HepG2 (cell line): Measurements from ENCODE around the gene CCDC6.

ENCODE experiments used
- ARNT ChIP-seq: fragments of 450-650 bp; IDR thresholded peaks from 2 replicates; pipeline ENCODE4 v1.6.1; 2017
- ATF2 ChIP-seq: sonication (generic); formaldehyde crosslinking; IDR thresholded peaks from 2 replicates; pipeline ENCODE4 v1.4.0; 2020; ENCODE audit warnings: missing genetic modification reagents
- CBX1 ChIP-seq: IDR thresholded peaks from one replicate; pipeline ENCODE4 v1.6.1; 2016; ENCODE audit warnings: antibody characterized with exemption, low read depth
- DNMT1 ChIP-seq: sonication (generic); formaldehyde crosslinking; IDR thresholded peaks from 2 replicates; pipeline ENCODE4 v1.5.1; 2020; ENCODE audit warnings: mild to moderate bottlenecking, missing genetic modification reagents
- EZH2 ChIP-seq: conservative IDR thresholded peaks from 2 replicates; pipeline ENCODE4 v1.6.1; 2012; ENCODE audit warnings: mild to moderate bottlenecking, low read depth, low read length, moderate library complexity
- HMGXB4 ChIP-seq, 2 experiments: sonication (generic) in 1 of 2; formaldehyde crosslinking in 1 of 2; IDR thresholded peaks; 2 replicates each; pipeline versions ENCODE4 v1.4.0 to v1.6.1; 2018 to 2020; ENCODE audit warnings: missing genetic modification reagents in 2 of 2, borderline replicate concordance in 1 of 2, low read depth in 1 of 2, mild to moderate bottlenecking in 1 of 2, missing biosample characterization in 1 of 2
- ISL2 ChIP-seq: sonication (generic); formaldehyde crosslinking; IDR thresholded peaks from 2 replicates; pipeline ENCODE4 v1.5.0; 2020; ENCODE audit warnings: missing genetic modification reagents
- ZNF704 ChIP-seq: sonication (generic); formaldehyde crosslinking; IDR thresholded peaks from 2 replicates; pipeline ENCODE4 v1.8.1; 2023; ENCODE audit warnings: mild to moderate bottlenecking, inconsistent platforms, moderate library complexity, missing genetic modification reagents, borderline replicate concordance
- ZZZ3 ChIP-seq: sonication (generic); formaldehyde crosslinking; IDR thresholded peaks from 2 replicates; pipeline ENCODE4 v1.4.0; 2020; ENCODE audit warnings: missing genetic modification reagents, mild to moderate bottlenecking, borderline replicate concordance
- TF ChIP-seq, protein P1 (sequence below): sonication (generic); formaldehyde crosslinking; IDR thresholded peaks from 2 replicates; pipeline ENCODE4 v1.5.0; 2020; ENCODE audit warnings: mild to moderate bottlenecking, missing genetic modification reagents, moderate library complexity

DNA sequence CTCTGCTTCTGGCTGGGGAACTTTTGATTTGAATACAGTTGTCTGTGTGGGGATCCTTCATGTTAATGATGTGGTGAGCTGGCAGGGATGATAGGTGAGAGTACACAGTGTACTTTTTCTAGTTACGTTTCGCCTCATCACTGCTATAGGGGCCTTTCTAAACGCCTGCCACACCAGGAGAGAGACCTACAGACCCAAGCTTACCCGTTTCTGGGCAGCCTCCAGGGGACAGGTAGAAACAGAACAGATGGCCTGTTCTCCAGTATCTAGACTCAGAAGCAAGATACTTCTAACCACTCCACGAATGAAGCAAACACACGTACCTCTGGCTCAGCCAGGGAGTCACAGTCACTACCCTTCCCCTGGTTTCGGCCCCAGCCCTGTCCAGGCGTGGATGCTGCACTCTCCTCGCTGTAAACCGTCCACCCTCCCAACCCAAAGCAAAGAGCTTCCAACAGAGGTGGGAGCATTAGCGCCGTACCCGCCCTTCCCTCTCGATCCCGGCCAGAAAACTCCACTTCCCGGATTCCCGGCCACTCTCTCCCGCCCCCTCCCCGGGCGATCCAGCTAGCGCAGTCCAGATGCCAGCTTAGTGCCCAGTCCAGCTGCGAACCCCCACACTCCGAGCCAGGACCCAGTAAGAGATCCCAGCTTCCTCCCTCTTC lies 1.2 kb downstream of the CCDC6 start:
- TF ChIP-seq ARNT (no peak), ATF2 (no peak), DNMT1 (CRISPR knock-in tag) (no peak), EZH2 (no peak), ZZZ3 (CRISPR knock-in tag) (no peak), HMGXB4 (CRISPR knock-in tag; IDR thresholded peaks at IDR 0.05; ENCODE audit: borderline replicate concordance in 1 of 2, low read depth in 1 of 2) (no peak), ISL2 (CRISPR knock-in tag) (no peak), ZNF704 (CRISPR knock-in tag) (no peak), CBX1 (no peak)
- TF ChIP-seq, protein P1, sequence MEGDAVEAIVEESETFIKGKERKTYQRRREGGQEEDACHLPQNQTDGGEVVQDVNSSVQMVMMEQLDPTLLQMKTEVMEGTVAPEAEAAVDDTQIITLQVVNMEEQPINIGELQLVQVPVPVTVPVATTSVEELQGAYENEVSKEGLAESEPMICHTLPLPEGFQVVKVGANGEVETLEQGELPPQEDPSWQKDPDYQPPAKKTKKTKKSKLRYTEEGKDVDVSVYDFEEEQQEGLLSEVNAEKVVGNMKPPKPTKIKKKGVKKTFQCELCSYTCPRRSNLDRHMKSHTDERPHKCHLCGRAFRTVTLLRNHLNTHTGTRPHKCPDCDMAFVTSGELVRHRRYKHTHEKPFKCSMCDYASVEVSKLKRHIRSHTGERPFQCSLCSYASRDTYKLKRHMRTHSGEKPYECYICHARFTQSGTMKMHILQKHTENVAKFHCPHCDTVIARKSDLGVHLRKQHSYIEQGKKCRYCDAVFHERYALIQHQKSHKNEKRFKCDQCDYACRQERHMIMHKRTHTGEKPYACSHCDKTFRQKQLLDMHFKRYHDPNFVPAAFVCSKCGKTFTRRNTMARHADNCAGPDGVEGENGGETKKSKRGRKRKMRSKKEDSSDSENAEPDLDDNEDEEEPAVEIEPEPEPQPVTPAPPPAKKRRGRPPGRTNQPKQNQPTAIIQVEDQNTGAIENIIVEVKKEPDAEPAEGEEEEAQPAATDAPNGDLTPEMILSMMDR (CRISPR knock-in tag) = no peak
